ENCODE data around the gene CDK1.

Gene CDK1

GRCh38 chr10:60794953-60795352 lies 16.7 kb downstream of the CDK1 start:
- DNase-seq (ENCODE audit: low spot score), result no peak
- Histone ChIP-seq H3K4me3 (no peak overlapping the region), H3K27ac (no peak overlapping the region)
- no peak for TF ChIP-seq CTCF (IDR thresholded peaks at IDR 0.05)

GRCh38 chr10:60795465-60796202 lies 17.4 kb downstream of the CDK1 start:
- Histone ChIP-seq H3K4me3 (no peak overlapping the region), H3K27ac (no peak overlapping the region)
- TF ChIP-seq CTCF (IDR thresholded peaks at IDR 0.05), result no peak
- DNase-seq (ENCODE audit: low spot score), result no peak

GRCh38 chr10:60796481-60796880 lies 18.2 kb downstream of the CDK1 start:
- no peak overlapping the region for H3K27ac ChIP-seq
- no peak overlapping the region for H3K4me3 ChIP-seq
- no peak for TF ChIP-seq CTCF (IDR thresholded peaks at IDR 0.05)
- DNase-seq (ENCODE audit: low spot score), result no peak

- H3K27ac ChIP-seq, result no peak overlapping the region
- no peak for TF ChIP-seq CTCF (IDR thresholded peaks at IDR 0.05)
- no peak overlapping the region for H3K4me3 ChIP-seq
- no peak for DNase-seq (ENCODE audit: low spot score)
Measured at GRCh38 chr10:60797200-60797599, 18.9 kb downstream of the CDK1 start.

- no peak for TF ChIP-seq CTCF (IDR thresholded peaks at IDR 0.05)
- no peak for DNase-seq (ENCODE audit: low spot score)
- H3K4me3 ChIP-seq, result no peak overlapping the region
- H3K27ac ChIP-seq, result no peak overlapping the region
Measured at GRCh38 chr10:60798031-60798430, 19.8 kb downstream of the CDK1 start.

- no peak overlapping the region for H3K4me3 ChIP-seq
- no peak overlapping the region for H3K27ac ChIP-seq
- DNase-seq (ENCODE audit: low spot score), result no peak
- no peak for TF ChIP-seq CTCF (IDR thresholded peaks at IDR 0.05)
Measured at GRCh38 chr10:60798870-60799269, 20.6 kb downstream of the CDK1 start.

GRCh38 chr10:60799971-60800650 lies 21.8 kb downstream of the CDK1 start:
- no peak for DNase-seq (ENCODE audit: low spot score)
- TF ChIP-seq CTCF (IDR thresholded peaks at IDR 0.05), result no peak
- H3K4me3 ChIP-seq, result no peak overlapping the region
- no peak overlapping the region for H3K27ac ChIP-seq
